Endodermal cell (in vitro differentiated cells): ENCODE results near the gene TAS2R8. TPM values are rescaled to one million over a fixed set of nuclear protein-coding genes. Genes with fewer than 3 reads are reported as not detected.

Source experiments
- DNase-seq: peaks from one replicate; pipeline ENCODE4 v3.0.0-alpha.2; 2017
- H3K27ac ChIP-seq: 2 replicates; pipeline ENCODE4 v1.5.1; 2013; ENCODE audit warnings: mild to moderate bottlenecking, low read depth, low read length, moderate library complexity
- H3K27me3 ChIP-seq: 2 replicates; pipeline ENCODE4 v1.6.1; 2013; ENCODE audit warnings: mild to moderate bottlenecking, low read length, moderate library complexity; ENCODE audit not compliant: insufficient read depth, control insufficient read depth, poor library complexity, severe bottlenecking
- H3K36me3 ChIP-seq: 2 replicates; pipeline ENCODE4 v1.7.0; 2013; ENCODE audit warnings: mild to moderate bottlenecking, low read length, moderate library complexity; ENCODE audit not compliant: control insufficient read depth, insufficient read depth
- H3K4me1 ChIP-seq: one replicate; pipeline ENCODE4 v1.7.0; 2013; ENCODE audit warnings: low read length; ENCODE audit not compliant: control insufficient read depth, insufficient read depth
- H3K4me3 ChIP-seq: 2 replicates; pipeline ENCODE4 v1.5.1; 2013; ENCODE audit warnings: mild to moderate bottlenecking, low read length, moderate library complexity
- H3K9ac ChIP-seq: 2 replicates; pipeline ENCODE4 v1.6.1; 2013; ENCODE audit warnings: mild to moderate bottlenecking, low read length, moderate library complexity; ENCODE audit not compliant: poor library complexity, severe bottlenecking; ENCODE audit errors: extremely low read depth
- H3K9me3 ChIP-seq: 2 replicates; pipeline ENCODE4 v1.6.1; 2013; ENCODE audit warnings: mild to moderate bottlenecking, low read length, moderate library complexity; ENCODE audit not compliant: control insufficient read depth
- H3K27ac Mint-ChIP-seq: 2 replicates; pipeline ENCODE4 v1.8.0; 2020; ENCODE audit warnings: mixed read lengths
- H3K27me3 Mint-ChIP-seq: 2 replicates; pipeline ENCODE4 v1.8.0; 2021; ENCODE audit warnings: mild to moderate bottlenecking, mixed read lengths; ENCODE audit not compliant: insufficient read depth
- H3K36me3 Mint-ChIP-seq: 2 replicates; pipeline ENCODE4 v1.8.0; 2020; ENCODE audit warnings: low read depth, mixed read lengths
- H3K4me1 Mint-ChIP-seq: 2 replicates; pipeline ENCODE4 v1.8.0; 2020; ENCODE audit warnings: mixed read lengths
- H3K4me3 Mint-ChIP-seq: 2 replicates; pipeline ENCODE4 v1.8.0; 2020; ENCODE audit warnings: mild to moderate bottlenecking, moderate library complexity, mixed read lengths
- H3K9me3 Mint-ChIP-seq: 2 replicates; pipeline ENCODE4 v1.8.0; 2020; ENCODE audit warnings: mild to moderate bottlenecking, mixed read lengths
- CTCF ChIP-seq: fragments of 200-600 bp; sonication (generic); conservative IDR thresholded peaks from 2 replicates; pipeline ENCODE4 v1.5.0; 2021; ENCODE audit warnings: antibody characterized with exemption, mild to moderate bottlenecking
- WGBS, 2 experiments: methylation state at CpG; one replicate each; pipeline versions ENCODE4 v1.1.5 to v1.1.7; 2013; ENCODE audit warnings: missing lambda C conversion rate in 2 of 2, mixed read lengths in 1 of 2; ENCODE audit not compliant: insufficient coverage in 1 of 2, insufficient read length in 1 of 2; 5-methylcytosine and 5-hydroxymethylcytosine counted together
- total RNA-seq, 2 donors: library from RNA; stranded (reverse); fragmentation: NEBNext Ultra II Directional in 1 of 2; extraction: Animal tissue kit (Norgen Biotek cat#: 25700) in 1 of 2; gene quantifications; 2 replicates in 1 of 2; 3 replicates in 1 of 2; pipeline ENCODE4 v1.2.1, GENCODE V29; 2021

TAS2R8 gene
- total RNA-seq, 2 donors from 2014 or later: not detected

- Histone ChIP-seq H3K36me3 (no peaks in the 10 kb centered on the region), H3K4me1 (no peaks in the 10 kb centered on the region), H3K27ac (no peak overlapping the region), H3K4me3 (no peak overlapping the region), H3K9ac (no peak overlapping the region), H3K27me3 (no peaks in the 10 kb centered on the region), H3K9me3 (peaks cover 16% of the 10 kb centered on the region)
- no peak for TF ChIP-seq CTCF
- 87% methylated on average over 3 to 4 of the region's 4 CpGs for WGBS, 2 experiments
- Mint-ChIP-seq H3K4me1 (no peaks in the 10 kb centered on the region), H3K36me3 (peaks cover 2% of the 10 kb centered on the region), H3K27me3 (peaks cover 21% of the 10 kb centered on the region), H3K4me3 (no peak overlapping the region), H3K27ac (no peak overlapping the region), H3K9me3 (peaks cover 28% of the 10 kb centered on the region)
- DNase-seq: no peak
Observed at GRCh38 chr12:10756194-10756593, 50.9 kb downstream of the TAS2R8 start.

Other genes with a start within 250 kb of the TAS2R8 start
- gene MAGOHB, start 193.7 kb downstream of the TAS2R8 start, total RNA-seq: 10 to 100 TPM; 53.8 to 75.8 TPM
- 1 to 10 TPM; 3.3 to 4.5 TPM for gene STYK1, start 133.2 kb downstream of the TAS2R8 start, total RNA-seq
- gene YBX3, start 84.0 kb downstream of the TAS2R8 start, total RNA-seq: 100 to 1,000 TPM; 251 to 419 TPM
- not detected for gene TAS2R7, start 4.7 kb downstream of the TAS2R8 start, total RNA-seq
- not detected for gene TAS2R9, start 2.9 kb upstream of the TAS2R8 start, total RNA-seq
- gene TAS2R10, start 19.1 kb upstream of the TAS2R8 start, total RNA-seq: 1 to 10 TPM; 1.2 to 1.6 TPM
- 1 to 10 TPM; 3.8 to 7.9 TPM for gene PRR4, start 42.2 kb upstream of the TAS2R8 start, total RNA-seq
- gene PRH1, start 77.0 kb upstream of the TAS2R8 start, total RNA-seq: 10 to 100 TPM; 13.4 to 42.6 TPM
- 1 to 10 TPM; 1.2 to 5.1 TPM for gene TAS2R13, start 102.3 kb upstream of the TAS2R8 start, total RNA-seq
- 1 to 10 TPM in 1 of 2 donors, not detected in 1; 1.2 TPM for gene PRH2, start 122.0 kb upstream of the TAS2R8 start, total RNA-seq
- 1 to 10 TPM; 2.0 to 8.1 TPM for gene TAS2R14, start 132.0 kb upstream of the TAS2R8 start, total RNA-seq
- 1 to 10 TPM; 1.1 to 5.0 TPM for gene TAS2R50, start 179.6 kb upstream of the TAS2R8 start, total RNA-seq
- gene TAS2R20, start 191.0 kb upstream of the TAS2R8 start, total RNA-seq: 1 to 10 TPM; 2.1 to 5.9 TPM
- gene TAS2R19, start 215.3 kb upstream of the TAS2R8 start, total RNA-seq: 10 to 100 TPM in 1 of 2 donors, 1 to 10 TPM in 1; 3.1 to 11.3 TPM
- gene TAS2R31, start 224.1 kb upstream of the TAS2R8 start, total RNA-seq: 10 to 100 TPM in 1 of 2 donors, 1 to 10 TPM in 1; 2.4 to 12.4 TPM